GM21723 (cell line): ENCODE data around the gene GSTK1.

ENCODE experiments used
- ATAC-seq: cut with Tn5 transposase; IDR thresholded peaks from one replicate; pipeline ENCODE4 v1.9.1; 2021; ENCODE audit warnings: mild to moderate bottlenecking, moderate library complexity; ENCODE audit not compliant: unreplicated experiment

GSTK1 gene

DNA sequence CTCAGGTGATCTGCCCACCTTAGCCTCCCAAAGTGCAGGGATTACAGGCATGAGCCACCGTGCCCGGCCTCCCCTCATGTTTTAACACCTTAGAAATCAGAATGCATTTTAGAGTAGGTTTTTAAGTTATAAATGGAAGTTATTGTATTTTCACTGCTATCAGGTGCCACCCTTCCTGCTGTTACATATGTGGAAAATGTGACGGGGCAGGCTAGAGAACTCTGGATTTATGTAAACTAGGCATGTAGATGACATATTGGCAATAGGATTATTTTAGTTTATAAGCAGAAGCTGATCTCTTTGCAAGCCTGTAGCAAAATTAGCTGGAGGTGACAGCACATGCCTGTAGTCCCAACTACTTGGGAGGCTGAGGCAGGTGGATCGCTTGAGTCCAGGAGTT lies 27.1 kb downstream of the GSTK1 start:
- no peak for ATAC-seq

GRCh38 chr7:143292876-143293275 lies 29.6 kb downstream of the GSTK1 start:
- ATAC-seq, result no peak

GRCh38 chr7:143295870-143296269 lies 32.6 kb downstream of the GSTK1 start:
- ATAC-seq, result no peak

- ATAC-seq, result no peak
These were observed 33.4 kb downstream of the GSTK1 start for GRCh38 chr7:143296686-143297085.

DNA sequence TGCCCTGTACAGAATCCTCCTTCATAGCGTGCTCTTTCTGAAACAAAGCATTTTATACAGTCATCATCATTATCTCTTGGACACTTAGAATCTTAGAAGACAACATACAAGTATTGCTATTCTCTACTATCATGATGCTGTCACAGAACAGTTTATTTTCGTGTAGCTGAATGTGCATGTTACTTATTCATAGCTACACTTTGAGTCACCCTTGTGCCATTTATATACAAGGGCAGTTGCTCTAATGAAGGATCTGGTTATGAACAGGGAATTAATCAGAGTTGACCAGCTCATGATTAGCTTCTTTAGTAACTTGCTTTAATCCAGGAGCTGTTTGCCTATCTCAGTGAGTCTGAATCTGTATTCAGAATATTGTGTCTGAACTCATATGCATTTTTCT lies 36.1 kb downstream of the GSTK1 start:
- no peak for ATAC-seq

DNA sequence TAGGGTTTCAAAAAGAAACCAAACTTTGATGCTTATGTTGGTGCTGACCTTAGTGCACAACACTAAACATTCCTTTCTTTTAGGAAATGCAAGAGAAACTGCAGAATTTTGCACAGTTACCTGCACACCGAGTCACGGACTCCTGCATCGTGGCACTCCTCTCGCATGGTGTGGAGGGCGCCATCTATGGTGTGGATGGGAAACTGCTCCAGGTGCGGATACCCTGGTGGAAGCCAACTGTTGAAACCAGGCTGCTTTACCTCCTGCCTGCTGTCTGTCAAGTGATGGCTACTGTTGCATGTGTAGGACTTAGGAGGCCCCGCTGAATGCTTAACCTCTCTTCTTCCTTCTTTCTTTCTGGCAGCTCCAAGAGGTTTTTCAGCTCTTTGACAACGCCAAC lies 36.6 kb downstream of the GSTK1 start:
- no peak for ATAC-seq

DNA sequence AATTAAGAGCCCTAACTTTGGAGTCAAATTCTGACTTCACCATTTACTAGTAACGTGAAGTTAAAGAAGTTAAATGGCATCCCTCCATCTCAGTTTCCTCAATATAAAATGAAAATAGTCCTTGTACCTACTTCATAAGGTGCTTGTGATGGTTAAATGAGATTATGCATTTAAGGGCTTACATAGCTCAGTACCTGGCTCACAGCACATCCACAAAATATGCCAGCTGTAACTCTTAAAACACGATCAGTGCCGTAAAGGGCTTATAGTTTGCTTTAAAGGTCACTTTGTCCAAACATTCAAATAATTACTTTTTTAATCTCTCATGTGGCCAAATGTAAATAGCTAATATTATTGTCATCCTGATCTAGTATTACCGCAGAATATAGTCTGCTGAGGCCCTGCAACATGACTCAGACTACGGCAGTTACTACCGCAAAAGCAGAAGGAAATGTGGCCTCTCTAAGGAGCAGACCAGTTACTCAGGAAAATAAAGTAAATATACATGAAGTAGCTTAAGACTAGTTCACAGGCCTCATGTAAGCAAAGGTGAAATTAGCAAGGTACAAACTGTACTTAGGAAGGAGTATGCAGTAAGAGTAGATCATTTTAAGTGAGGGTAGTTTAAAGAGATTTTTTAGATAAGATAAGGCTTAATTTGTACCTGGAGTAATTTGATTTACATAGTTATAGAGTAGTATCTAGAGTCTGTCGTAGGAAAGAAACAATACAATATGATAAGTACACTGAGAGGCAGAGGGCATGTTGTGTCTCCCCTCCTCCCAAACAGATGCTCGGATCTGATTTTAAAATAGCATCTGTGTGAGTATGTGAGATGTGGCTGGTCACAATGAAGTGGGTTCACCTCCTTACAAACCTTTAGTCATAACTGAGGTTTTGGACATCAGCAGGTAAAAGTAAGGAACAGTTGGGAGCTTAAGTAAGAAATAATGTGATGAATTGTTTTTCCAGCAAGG lies 38.0 kb downstream of the GSTK1 start:
- ATAC-seq, result no peak

GRCh38 chr7:143303733-143304132 lies 40.5 kb downstream of the GSTK1 start:
- no peak for ATAC-seq

- ATAC-seq, result no peak
These were observed 41.7 kb downstream of the GSTK1 start for GRCh38 chr7:143304938-143305337.

DNA sequence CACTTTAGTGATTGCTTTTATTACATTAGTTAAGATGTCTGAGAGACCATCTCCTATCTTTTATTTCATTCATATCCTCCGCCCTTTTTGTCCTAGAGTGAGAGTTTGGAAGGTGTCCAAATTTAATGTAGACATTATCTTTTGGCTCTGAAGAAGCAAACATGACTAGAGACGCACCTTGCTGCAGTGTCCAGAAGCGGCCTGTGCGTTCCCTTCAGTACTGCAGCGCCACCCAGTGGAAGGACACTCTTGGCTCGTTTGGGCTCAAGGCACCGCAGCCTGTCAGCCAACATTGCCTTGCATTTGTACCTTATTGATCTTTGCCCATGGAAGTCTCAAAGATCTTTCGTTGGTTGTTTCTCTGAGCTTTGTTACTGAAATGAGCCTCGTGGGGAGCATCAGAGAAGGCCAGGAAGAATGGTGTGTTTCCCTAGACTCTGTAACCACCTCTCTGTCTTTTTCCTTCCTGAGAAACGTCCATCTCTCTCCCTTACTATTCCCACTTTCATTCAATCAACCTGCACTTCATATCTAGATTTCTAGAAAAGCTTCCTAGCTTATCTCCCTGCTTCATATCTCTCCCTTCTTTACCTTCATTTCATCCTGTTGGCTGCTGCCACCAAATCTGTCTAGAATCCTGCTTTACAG lies 42.3 kb downstream of the GSTK1 start:
- no peak for ATAC-seq

GRCh38 chr7:143308632-143309031 lies 45.4 kb downstream of the GSTK1 start:
- no peak for ATAC-seq

- no peak for ATAC-seq
These were observed 50.9 kb downstream of the GSTK1 start for GRCh38 chr7:143314127-143314526.

DNA sequence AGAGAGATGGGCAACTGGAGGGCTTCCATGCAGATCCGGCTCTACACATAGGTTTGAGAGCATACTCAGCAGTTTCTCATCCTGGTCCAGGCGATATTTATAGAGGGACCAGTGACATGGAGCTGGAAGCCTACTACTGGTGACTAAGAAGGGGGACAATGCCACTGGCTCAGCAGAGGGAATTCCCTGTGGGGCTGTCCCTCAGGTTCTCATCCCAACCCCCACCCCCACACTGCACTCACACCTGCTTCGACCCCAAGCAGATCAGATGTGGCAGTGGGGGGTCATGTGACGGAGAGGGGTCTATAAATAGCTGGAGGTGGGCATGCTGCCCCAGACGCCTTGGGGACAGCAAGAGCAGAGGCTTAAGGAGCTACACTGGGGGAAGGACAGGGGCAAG lies 52.5 kb downstream of the GSTK1 start, which contains the start of gene CLCN1:
CLCN1 (plus strand) TSS at position 336 of the 400 bp plus-strand sequence. CDS start 102 bp downstream, outside the sequence.
- no peak for ATAC-seq

GRCh38 chr7:143316492-143316891 lies 53.3 kb downstream of the GSTK1 start:
- no peak for ATAC-seq

- ATAC-seq, result no peak
These were observed 55.4 kb downstream of the GSTK1 start for GRCh38 chr7:143318661-143319060.
